Superior temporal gyrus (tissue), 1 donor: Measurements from ENCODE around the gene RPS29.
"Not testable (repeated sequence)": the region's sequence is repeated elsewhere in the genome, so short reads cannot be mapped to it uniquely, and the experiment has no call there.

ENCODE experiments used
- DNase-seq: peaks from one replicate; pipeline ENCODE4 v3.0.0-alpha.2; 2016; ENCODE audit errors: extremely low spot score

The RPS29 gene

DNA sequence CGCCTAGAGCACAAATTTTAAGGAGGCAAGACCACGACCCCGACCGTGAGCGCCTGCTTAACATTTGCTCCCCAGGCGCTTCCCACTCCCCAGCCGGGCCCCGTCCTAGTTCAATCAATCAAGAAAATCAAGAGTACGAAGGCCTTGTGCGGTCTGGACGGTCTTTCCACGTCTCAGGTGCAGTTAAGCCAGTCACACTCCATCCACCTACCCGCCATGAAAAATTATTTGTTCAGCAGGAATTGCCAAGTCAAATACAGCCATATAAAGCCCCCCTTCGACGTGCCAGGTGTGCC lies 12.0 kb upstream of the RPS29 start:
- DNase-seq, result no peak

DNA sequence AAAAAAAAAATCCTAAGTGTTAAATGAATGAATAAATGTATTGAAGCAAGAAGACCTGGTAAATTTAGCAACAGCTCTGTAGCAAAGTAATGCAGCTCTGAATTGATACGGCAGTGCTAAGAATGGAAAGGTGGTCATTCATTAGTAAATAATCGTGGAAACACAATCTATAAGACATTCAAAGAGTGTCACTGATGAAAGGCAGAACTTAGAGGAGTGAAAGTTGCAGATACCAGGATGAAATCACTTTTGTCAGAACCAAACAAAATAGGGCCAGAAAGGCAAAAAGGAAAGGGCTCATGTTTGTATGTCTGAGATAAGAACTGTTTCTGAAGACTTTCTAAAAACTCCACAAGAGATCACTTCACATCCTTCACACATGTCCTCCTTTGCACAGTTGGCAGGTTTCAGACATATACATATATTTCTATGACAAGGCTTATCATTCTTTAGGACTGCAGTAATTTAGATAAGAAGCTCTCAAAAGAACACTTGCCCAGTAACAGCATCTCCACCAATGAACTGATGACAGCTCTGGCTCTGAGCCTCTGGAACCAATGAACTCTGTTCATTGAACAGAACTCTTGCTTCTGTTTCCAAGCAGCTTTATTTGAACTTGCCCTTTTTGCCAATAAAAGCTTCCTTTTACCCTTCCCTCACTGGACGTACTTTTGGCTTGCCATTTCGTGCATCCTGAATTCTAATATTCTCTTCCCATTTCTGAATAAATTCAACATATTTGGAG lies 8.3 kb upstream of the RPS29 start:
- no peak for DNase-seq

DNA sequence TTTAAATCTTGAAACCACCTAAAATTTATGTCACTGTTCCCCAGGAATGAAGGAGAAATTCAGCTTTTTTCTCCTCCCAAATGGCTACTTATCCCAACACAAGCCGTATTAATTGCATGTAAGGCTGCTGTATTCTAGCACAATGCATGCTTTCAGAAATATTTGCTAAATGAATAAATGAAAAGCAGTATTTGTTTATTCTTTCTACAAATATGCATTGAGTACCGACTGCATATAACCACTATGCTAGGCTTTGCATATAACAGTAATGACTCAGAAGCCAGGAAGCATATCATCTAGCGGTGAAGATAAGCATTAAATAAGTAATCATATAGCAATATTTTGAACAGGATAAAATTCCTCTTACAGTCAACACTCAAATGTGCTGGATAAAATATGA lies 6.8 kb upstream of the RPS29 start:
- DNase-seq, result no peak

DNA sequence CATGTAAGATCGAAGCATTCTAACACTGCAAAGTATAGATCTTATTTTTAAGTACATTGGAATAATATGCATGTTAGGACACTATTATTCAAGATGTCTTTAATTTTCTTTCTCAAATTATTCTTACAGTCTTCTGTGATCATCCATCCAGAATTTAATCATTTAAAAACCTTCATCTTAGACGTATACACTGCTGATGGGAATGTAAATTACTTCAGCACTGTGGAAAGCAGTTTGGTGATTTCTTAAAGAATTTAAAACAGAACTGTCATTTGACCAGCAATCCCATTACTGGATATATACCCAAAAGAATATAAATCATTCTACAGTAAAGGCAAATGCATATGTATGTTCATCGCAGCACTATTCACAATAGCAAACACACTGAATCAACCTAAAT lies 3.2 kb upstream of the RPS29 start:
- DNase-seq, result no peak

DNA sequence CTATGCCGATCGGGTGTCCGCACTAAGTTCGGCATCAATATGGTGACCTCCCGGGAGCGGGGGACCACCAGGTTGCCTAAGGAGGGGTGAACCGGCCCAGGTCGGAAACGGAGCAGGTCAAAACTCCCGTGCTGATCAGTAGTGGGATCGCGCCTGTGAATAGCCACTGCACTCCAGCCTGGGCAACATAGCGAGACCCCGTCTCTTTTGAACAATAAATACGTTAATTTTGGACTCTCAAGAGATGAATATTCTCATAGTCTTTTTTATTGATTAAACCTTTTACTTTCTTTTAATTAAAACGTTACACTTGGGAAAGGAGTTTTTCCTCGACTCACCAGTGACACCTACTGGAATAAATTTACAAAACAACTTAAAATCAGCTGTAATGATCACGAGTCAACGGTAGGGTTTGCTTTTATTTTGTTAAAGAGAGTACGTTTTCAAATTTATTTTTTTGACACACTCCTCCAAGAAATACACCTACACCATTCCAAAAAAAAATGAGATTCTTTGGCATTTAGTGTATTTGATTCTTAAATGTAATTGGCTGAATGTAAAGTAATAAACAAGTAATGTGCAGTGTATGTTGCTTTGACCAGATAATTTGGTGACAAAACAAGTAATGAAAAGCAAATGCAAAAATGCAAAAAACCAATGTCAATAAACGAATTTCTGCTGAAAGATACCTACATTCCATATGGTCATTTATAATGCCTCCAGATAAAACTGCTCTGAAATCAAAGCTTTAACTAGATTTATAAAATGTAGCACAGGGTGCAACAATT lies 687 bp upstream of the RPS29 start:
- DNase-seq, result peak; percentile 89

DNA sequence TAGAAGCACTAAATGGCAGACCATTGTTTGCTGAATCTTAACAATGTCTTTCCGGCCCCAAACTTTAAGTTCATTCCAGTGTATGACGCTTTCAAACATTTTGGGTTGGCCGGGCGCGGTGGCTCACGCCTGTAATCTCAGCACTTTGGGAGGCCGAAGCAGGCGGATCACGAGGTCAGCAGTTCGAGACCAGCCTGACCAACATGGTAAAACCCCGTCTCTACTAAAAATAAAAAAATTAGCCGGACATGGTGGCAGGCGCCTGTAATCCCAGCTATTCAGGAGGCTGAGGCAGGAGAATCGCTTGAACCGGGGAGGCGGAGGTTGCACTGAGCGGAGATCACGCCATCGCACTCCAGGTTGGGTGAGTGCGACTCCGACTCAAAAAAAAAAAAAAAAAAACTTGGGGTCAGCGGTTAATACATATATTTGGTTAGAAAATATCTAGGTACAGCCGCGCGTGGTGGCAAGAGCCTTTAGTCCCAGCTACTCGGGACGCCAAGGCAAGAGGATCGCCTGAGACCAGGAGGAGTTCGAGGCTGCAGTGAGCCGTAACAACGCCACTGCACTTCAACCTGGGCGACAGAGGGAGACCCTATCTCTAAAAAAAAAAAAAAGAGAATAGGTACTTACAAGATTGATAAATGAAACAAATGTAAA lies 1.1 kb downstream of the RPS29 start:
- not testable (repeated sequence) for DNase-seq

DNA sequence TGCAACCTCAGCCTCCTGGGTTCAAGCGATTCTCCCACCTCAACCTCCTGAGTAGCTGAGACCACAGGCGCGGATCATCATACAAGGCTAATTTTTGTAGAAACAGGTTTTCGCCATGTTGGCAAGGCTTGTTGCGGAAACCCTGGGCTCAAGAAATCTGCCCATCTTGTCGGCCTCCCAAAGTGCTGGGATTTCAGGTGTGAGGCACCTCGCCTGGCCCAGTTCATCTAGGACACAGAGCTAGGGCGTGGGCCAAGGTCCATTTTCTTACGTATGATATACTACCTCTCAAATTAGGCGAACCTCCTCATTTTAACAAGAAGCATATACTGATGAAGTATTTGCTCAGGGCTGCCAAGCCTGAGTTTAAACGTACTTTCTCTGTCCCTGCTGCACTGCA lies 2.1 kb downstream of the RPS29 start:
- no peak for DNase-seq

DNA sequence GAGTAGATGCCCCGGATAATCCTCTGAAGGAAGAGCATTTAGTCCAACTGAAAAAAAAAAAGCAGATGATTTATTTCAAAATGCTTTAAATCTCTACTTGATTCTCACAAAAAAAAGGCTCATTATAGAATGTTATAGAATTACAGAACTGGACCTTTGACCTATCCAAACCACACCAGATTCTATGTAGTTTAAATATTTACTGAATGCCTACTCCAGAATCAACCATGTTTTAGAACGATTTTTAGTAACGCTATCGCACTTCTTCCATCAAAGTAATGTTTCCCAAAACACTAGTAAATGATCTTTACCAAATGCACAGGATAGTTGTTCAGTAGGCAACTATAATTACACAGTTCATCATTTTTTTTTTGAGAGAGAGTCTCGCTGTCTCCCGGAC lies 2.6 kb downstream of the RPS29 start:
- DNase-seq, result no peak

DNA sequence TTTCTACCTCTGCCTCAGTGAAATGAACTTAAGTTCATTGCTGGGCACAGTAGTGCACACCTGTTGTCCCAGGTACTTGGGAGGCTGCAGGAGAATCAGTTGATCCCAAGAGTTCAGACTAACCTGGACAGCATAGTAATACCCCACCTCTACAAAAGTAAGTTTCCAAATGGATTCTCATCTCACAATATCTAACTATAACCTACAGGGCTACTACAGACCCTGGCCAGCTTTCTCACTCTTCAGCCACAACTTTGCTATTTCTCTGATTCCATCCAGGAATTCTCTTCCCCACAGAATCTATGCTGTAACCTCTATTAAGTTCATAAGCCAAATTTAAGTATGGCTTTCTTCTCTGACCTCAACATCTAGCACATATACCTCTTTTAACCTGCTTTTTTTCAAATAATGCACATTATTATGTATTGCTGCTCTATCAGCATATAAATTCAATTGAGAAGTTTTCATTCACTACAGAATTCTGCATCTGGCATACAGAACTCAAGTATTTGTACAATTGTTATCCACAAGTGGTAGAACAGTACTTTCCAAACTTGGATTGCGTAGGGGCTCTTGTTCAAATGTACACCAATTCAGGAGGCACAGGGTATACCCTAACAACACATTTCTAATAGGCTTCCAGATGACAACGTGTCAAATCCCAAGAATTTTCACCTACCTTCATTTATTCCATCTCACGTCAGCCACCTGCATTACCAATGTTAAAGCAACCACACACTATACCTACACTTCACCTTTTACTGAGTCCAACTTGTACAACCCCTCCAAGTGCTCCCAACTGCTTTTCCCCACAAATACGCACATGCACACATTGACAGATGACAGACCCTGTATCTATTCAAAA lies 3.8 kb downstream of the RPS29 start:
- DNase-seq, result no peak

DNA sequence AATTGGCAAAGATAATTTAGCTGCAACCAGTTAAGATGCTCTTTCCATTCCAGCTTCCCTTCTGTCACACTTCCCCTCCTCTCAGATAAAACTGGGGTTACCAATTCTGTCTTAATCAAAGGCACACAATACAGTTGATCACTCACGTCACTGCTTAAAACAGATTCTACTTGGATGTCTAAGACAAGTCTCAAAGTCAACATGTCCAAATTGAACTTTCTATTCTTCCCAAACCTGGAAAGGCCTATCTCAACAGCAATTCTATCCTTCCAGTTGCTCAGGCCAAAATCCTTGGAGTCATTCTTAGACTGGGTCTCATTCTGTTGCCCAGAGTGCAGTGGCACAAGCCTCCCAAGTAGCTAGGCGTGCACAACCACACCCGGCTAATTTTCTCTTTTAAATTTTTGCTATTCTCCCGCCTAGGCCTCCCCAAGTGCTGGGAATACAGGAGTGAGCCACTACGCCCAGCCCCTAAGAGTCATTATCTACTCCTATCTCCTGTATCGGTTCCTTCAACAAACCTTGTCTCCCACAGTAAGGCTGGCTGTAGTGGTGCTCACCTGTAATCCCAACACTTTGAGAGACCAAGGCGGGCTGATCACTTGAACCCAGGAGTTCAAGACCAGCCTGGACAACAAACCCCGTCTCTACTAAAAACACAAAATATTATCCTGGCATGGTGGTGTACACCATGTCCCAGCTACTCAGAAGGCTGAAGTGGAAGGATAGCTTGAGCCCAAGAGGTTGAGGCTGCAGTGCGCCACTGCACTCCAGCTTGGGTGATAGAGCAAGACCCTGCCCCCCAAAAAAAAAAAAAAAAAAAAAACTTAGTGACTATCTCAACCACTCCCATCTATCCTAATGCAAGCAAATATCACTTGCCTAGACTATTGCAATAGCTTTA lies 4.7 kb downstream of the RPS29 start:
- DNase-seq, result no peak

DNA sequence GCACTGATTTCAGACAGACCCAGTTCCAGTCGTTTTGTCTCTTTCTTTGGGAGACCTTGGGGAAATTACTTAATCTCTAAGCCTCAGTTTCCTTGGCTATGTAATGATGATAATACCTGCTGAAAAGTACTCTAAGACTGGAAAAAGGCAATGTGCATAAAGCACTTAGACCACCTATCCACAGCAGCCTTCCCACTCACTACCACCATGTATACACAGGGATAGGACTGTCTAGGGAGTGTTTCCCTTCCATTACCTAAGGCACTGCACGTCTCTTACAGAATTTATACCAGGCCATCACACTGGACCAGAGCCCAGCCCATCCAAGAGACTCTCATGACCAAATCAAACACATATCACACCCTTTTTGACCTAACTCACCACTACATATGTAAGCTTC lies 6.3 kb downstream of the RPS29 start:
- DNase-seq, result no peak

DNA sequence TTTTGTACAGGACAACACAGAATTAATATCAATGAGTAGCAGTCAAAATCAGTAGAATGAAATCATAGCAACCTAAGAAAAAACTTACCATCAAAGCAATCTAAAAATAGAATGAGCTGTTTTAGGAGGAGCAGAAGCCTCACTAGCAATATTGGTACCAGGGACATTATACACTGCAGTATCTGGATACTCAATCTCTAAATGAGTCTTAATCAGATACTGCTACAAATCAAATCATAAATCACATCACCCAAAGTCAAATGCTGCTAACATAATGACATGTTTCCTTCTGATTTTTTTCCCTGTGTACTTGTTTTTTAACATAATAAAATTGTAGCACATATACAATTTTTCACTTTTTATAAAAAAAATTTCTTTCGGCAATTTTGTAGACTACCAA lies 8.0 kb downstream of the RPS29 start:
- no peak for DNase-seq

DNA sequence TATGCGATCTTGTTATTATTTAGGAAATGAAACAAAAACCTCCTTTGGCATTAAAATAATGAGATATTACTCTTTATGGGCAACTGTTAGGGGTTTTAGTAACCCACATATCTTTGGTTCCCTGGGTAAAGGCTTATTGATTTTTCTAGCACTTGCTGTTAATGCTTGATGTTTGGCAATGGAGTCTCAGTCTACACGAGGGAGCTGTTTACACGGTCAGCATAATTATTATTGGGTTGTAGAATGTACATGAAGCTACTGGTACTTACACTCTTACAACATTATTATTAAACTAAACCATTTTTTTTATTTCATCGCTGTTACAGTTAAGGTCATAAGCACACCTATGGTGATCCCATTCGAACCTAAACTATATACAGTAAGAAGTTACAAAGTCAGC lies 12.1 kb downstream of the RPS29 start:
- DNase-seq, result no peak

DNA sequence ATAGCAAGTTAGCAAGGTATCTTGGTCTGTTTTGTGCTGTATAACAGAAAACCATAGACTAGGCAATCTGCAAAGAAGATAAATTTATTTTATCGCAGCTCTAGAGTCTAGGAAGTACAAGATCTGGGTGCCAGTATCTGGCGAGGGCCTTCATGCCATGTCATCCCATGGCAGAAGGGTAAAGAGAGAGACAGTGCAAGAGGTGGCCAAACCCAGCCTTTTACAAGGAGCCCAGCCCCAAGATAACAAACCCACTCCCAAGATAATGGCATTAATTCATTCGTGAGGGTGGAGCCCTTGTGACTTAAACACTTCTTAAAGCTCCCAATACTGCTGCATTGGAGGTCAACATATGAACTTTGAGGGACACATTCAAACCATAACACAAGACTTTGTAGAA lies 16.9 kb downstream of the RPS29 start:
- DNase-seq, result no peak

DNA sequence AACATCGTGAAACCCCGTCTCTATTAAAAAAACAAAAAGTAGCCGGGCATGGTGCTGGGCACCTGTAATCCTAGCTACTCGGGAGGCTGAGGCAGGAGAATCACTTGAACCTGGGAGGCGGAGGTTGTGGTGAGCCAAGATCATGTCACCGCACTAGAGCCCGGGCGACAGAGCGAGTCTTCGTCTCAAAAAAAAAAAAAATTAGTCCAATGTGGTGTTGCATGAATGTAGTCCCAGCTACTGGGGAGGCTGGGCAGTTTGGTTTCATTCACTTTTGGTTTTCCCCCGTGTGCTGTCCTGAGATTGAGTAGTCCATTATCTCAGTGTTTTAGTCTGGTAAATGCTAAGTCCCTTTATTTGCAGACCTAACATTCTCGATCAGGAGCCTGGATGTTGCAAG lies 19.5 kb downstream of the RPS29 start:
- no peak for DNase-seq

DNA sequence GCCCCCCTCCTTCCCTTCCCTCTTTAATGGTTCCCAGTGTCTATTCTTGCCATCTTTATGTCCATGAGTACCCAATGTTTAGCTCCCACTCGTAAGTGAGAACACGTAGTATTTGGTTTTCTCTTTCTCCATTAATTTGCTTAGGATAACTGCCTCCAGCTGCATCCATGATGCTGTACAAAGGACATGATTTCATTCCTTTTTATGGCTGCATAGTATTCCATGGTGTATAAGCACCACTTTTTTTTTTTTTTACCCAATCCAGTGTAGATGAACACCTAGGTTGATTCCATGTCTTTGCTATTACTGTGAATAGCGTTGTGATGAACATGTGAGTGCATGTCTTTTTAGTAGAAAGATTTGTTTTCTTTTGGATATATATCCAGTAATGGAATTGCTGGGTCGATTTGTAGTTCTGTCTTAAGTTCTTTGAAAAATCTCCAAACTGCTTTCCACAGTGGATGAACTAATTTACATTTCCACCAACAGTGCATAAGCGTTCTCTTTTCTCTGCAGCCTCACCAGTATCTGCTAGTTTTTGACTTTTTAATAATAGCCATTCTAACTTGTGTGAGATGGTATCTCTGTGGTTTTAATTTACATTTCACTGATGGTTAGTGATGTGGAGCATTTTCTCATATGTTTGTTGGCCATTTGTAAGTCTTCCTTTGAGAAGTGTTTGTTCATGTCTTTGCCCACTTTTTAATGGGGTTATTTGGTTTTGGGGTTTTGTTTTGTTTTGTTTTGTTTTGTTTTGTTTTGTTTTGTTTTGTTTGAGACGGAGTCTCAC lies 26.0 kb downstream of the RPS29 start:
- DNase-seq, result no peak

DNA sequence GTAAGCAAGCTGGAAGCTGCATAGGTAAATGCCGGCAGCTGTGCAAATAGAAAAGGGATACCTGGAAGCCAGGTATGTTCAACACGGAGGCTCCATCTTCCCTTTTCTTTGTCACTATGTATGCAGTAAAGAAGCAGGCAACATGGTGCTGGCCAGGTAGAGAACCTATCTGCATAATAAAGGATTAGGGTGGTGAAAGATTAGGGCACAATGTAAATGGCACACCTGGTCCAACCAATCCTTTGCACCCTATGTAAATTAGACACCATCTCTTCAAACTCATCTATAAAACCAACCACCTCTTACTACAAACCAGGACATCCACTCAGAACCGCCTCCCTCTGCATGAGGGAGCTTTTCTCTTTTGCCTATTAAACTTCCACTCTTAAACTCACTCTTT lies 32.3 kb downstream of the RPS29 start:
- DNase-seq, result no peak

DNA sequence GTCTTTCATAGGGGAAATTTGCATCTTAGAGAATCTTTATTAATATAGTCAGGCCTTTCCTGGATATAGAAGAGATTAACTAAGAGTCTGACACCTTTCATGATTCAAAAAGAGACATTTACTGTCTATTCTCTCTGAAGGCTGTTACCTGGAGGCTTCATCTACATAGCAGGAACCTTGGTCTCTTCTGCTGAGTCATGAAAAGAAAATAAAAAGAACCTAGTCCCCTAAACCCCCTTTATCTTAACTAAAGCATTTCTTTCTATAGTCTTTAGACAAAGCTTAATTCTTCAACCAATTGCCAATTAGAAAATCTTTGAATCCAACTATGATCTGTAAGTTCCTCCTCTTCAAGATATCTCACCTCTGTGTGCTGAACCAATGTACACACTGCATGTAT lies 33.1 kb downstream of the RPS29 start:
- DNase-seq, result no peak

DNA sequence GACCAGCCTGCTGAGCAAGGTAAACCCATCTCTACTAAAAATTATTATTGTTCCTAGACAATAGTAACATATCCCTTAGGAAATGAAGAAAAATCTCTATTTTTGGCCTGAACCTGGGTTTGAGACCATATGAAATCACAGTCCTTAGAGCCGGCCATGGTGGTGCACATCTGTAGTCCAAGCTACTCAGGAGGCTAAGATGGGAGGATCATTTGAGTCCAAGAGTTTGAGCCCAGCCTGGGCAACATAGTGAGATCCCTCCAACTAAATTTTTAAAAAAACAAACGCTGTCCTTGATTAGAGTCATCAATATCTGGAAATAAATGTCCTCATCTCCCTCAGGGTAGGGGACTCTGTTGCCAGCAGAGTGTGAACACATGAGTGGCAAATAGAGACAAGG lies 34.6 kb downstream of the RPS29 start:
- no peak for DNase-seq
